Measurements from ENCODE around the gene PICALM.

The PICALM gene

DNA sequence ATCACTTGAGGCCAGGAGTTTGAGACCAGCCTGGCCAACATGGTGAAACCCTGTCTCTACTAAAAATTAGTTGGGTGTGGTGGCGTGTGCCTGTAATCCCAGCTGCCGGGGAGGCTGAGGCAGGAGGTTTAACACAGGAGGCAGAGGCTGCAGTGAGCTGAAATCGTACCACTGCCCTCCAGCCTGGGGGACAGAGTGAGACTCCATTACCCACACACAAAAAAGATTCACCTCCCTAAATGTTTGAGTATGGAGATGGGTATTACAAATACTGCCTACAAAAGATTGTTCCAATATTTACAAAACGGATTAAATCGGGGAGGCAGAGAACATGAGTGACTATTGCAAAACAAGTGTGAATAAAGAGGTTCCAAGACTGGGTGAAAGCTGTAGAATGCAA, 98.3 kb downstream of the PICALM start:
- TF ChIP-seq, protein P1, sequence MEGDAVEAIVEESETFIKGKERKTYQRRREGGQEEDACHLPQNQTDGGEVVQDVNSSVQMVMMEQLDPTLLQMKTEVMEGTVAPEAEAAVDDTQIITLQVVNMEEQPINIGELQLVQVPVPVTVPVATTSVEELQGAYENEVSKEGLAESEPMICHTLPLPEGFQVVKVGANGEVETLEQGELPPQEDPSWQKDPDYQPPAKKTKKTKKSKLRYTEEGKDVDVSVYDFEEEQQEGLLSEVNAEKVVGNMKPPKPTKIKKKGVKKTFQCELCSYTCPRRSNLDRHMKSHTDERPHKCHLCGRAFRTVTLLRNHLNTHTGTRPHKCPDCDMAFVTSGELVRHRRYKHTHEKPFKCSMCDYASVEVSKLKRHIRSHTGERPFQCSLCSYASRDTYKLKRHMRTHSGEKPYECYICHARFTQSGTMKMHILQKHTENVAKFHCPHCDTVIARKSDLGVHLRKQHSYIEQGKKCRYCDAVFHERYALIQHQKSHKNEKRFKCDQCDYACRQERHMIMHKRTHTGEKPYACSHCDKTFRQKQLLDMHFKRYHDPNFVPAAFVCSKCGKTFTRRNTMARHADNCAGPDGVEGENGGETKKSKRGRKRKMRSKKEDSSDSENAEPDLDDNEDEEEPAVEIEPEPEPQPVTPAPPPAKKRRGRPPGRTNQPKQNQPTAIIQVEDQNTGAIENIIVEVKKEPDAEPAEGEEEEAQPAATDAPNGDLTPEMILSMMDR (IDR thresholded peaks at IDR 0.05; ENCODE audit: control insufficient read depth, extremely low read depth, insufficient read depth) = no peak
- no peak for DNase-seq (ENCODE audit: low read depth)
- H3K4me3 ChIP-seq (ENCODE audit: low read depth, low read length) = no peak overlapping the region

- DNase-seq (ENCODE audit: low read depth) = no peak
- TF ChIP-seq, protein P1 (IDR thresholded peaks at IDR 0.05; ENCODE audit: control insufficient read depth, extremely low read depth, insufficient read depth) = no peak
- H3K4me3 ChIP-seq (ENCODE audit: low read depth, low read length) = no peak overlapping the region
Measured at GRCh38 chr11:85967457-85967856, 101.4 kb downstream of the PICALM start.

- DNase-seq (ENCODE audit: low read depth) = no peak
- no peak overlapping the region for H3K4me3 ChIP-seq (ENCODE audit: low read depth, low read length)
- TF ChIP-seq, protein P1 (IDR thresholded peaks at IDR 0.05; ENCODE audit: control insufficient read depth, extremely low read depth, insufficient read depth) = no peak
Measured at GRCh38 chr11:85965202-85965601, 103.7 kb downstream of the PICALM start.

DNA sequence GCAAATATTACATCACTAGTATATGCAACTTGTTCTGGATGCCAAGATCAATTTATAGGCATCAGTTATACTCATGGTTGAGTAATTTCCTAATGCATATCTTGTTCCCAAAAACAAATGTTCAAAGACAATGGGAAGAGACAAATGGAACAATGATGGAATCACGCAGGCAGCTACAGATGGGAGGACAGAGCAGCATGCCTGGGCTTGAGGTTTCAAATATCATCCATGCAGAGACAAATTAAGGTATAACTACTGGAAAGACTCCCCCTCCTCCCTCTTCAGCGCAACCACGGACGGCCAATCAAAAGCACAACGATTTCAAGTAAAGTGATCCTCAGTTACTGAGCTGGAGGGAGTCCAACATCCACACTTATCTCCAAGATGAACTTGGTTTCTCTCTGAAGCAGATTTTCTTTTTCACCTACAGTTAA, 106.9 kb downstream of the PICALM start:
- no peak overlapping the region for H3K4me3 ChIP-seq (ENCODE audit: low read depth, low read length)
- TF ChIP-seq, protein P1 (IDR thresholded peaks at IDR 0.05; ENCODE audit: control insufficient read depth, extremely low read depth, insufficient read depth) = no peak
- no peak for DNase-seq (ENCODE audit: low read depth)

- H3K4me3 ChIP-seq (ENCODE audit: low read depth, low read length) = no peak overlapping the region
- TF ChIP-seq, protein P1 (IDR thresholded peaks at IDR 0.05; ENCODE audit: control insufficient read depth, extremely low read depth, insufficient read depth) = no peak
Measured at GRCh38 chr11:85961130-85961529, 107.8 kb downstream of the PICALM start.

GRCh38 chr11:85960678-85961077, 108.2 kb downstream of the PICALM start:
- no peak for DNase-seq (ENCODE audit: low read depth)
- TF ChIP-seq, protein P1 (IDR thresholded peaks at IDR 0.05; ENCODE audit: control insufficient read depth, extremely low read depth, insufficient read depth) = no peak
- no peak overlapping the region for H3K4me3 ChIP-seq (ENCODE audit: low read depth, low read length)

More at GRCh38 chr11:85961130-85961529, 107.8 kb downstream of the PICALM start:
- DNase-seq (ENCODE audit: low read depth) = no peak

DNA sequence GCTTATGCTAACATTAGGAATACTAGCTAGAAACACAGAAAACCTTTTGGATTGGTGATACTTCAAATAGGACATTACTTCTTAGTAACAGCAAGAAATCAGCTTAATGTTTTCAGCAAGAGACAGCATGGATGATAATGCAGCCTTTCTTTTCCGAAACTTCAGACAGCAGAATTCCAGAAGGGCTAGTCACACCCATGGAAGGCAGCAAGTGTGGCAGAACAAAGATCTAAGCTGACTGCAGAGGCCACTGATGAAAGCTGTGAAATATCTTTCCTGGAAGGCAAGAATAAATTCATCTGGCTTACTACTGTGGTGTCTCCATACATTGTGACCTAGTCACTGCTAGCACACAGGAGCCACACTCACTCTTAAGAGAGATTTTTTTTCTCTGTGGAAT, 113.4 kb downstream of the PICALM start:
- TF ChIP-seq, protein P1 (IDR thresholded peaks at IDR 0.05; ENCODE audit: control insufficient read depth, extremely low read depth, insufficient read depth) = no peak
- no peak overlapping the region for H3K4me3 ChIP-seq (ENCODE audit: low read depth, low read length)
- DNase-seq (ENCODE audit: low read depth) = no peak

Data from LNCaP clone FGC (cell line).